22Rv1 (cell line): ENCODE measurements around the gene GDF15.

ENCODE experiments used
- CTCF ChIP-seq: fragments of 450-650 bp; IDR thresholded peaks from 2 replicates; pipeline ENCODE4 v1.5.1; 2017; ENCODE audit warnings: mild to moderate bottlenecking
- ZFX ChIP-seq: fragments of 450-650 bp; IDR thresholded peaks from 2 replicates; pipeline ENCODE4 v1.6.1; 2017; ENCODE audit warnings: antibody characterized with exemption, borderline replicate concordance

- TF ChIP-seq CTCF (no peak), ZFX (no peak)
Observed at GRCh38 chr19:18393836-18394235, 7.9 kb downstream of the GDF15 start.
